ENCODE results near the gene INIP.

DNA sequence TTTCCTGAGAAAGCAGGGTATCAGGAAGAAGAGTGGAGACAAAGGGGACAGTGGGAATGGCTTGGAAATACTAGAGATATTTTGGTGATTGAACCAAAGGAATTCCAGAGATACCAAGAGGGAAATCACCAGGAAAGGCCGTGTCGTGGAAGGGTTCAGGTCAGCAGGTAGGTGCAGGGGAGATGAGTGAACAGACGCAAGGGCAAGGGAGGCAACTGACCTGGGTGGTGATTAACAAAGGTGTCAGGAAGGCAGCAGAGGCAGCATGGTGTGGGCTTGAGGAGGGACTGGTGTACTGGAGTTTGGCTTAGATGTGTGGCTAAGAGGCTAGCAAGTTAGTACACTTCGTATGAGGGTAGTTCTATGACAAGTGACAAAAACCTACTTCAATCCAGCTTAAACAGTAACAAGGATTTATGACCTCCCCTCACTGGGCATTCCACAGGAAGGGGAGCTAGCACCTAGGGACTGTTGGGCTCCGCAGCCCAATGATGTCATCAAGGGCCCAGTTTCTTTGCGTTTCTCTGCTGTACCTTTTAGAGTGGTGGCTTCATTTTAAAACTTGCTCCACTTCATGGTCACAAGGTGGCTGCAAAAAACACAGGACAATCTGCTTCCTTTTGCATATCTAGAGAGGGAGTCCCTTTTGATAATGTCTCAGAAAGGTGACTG, 37.0 kb downstream of the INIP start:
- TF ChIP-seq, protein P1, sequence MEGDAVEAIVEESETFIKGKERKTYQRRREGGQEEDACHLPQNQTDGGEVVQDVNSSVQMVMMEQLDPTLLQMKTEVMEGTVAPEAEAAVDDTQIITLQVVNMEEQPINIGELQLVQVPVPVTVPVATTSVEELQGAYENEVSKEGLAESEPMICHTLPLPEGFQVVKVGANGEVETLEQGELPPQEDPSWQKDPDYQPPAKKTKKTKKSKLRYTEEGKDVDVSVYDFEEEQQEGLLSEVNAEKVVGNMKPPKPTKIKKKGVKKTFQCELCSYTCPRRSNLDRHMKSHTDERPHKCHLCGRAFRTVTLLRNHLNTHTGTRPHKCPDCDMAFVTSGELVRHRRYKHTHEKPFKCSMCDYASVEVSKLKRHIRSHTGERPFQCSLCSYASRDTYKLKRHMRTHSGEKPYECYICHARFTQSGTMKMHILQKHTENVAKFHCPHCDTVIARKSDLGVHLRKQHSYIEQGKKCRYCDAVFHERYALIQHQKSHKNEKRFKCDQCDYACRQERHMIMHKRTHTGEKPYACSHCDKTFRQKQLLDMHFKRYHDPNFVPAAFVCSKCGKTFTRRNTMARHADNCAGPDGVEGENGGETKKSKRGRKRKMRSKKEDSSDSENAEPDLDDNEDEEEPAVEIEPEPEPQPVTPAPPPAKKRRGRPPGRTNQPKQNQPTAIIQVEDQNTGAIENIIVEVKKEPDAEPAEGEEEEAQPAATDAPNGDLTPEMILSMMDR (IDR thresholded peaks at IDR 0.05; ENCODE audit: borderline replicate concordance, extremely low read depth, low read length, poor library complexity, severe bottlenecking), result no peak
- TF ChIP-seq EZH2 (IDR thresholded peaks at IDR 0.05; ENCODE audit: borderline replicate concordance, low read depth, low read length, severe bottlenecking), result no peak

All from DND-41 (cell line).